Panc1 (cell line): ENCODE data around the gene TEPSIN. TPM values are rescaled to one million over a fixed set of nuclear protein-coding genes. Genes with fewer than 3 reads are reported as not detected.

Experiments
- ATAC-seq: fragments of 200-7000 bp; cut with Tn5 transposase; 2 replicates; pipeline ENCODE4 v1.9.1; 2020; ENCODE audit warnings: mild to moderate bottlenecking, moderate library complexity
- BruUV-seq: library from RNA; stranded (reverse); fragments of 400-500 nt; replicated peaks from 2 replicates; lab custom pipeline; 2021; lab: Mats Ljungman, UMichigan
- CTCF ChIA-PET: fragments of 300-600 bp; sonication (Branson Sonifier 250); formaldehyde crosslinking; loops from one replicate; lab custom pipeline; 2022; ENCODE audit warnings: antibody characterized with exemption; lab: Charles Lee
- POLR2A ChIA-PET: fragments of 300-600 bp; sonication (Branson Sonifier 250); formaldehyde crosslinking; loops from one replicate; lab custom pipeline; 2022; ENCODE audit warnings: antibody characterized with exemption; lab: Charles Lee
- DNase-seq: peaks from one replicate; pipeline ENCODE4 v3.0.0-alpha.2; 2010; ENCODE audit warnings: low read depth, low spot score
- H3K27ac ChIP-seq: 2 replicates; pipeline ENCODE4 v1.5.1; 2011; ENCODE audit warnings: mild to moderate bottlenecking, low read length, inconsistent platforms
- H3K27me3 ChIP-seq: fragments of 200-500 bp; sonication (Bioruptor generic); 2 replicates; pipeline ENCODE4 v1.6.0; 2014; ENCODE audit warnings: low read length, inconsistent platforms; ENCODE audit not compliant: control insufficient read depth, insufficient read depth
- H3K36me3 ChIP-seq: fragments of 200-500 bp; sonication (Bioruptor generic); 2 replicates; pipeline ENCODE4 v1.5.1; 2014; ENCODE audit warnings: inconsistent platforms, mild to moderate bottlenecking, low read length, moderate library complexity; ENCODE audit not compliant: control insufficient read depth, insufficient read depth
- H3K4me1 ChIP-seq: 2 replicates; pipeline ENCODE4 v1.5.1; 2011; ENCODE audit warnings: inconsistent platforms, mild to moderate bottlenecking, low read length, moderate library complexity; ENCODE audit not compliant: control insufficient read depth, insufficient read depth
- H3K4me3 ChIP-seq, 2 experiments: 2 replicates each; pipeline ENCODE4 v1.5.1; 2011 to 2012; ENCODE audit warnings: low read depth in 2 of 2, low read length in 2 of 2, mild to moderate bottlenecking in 2 of 2, inconsistent platforms in 1 of 2, moderate library complexity in 1 of 2
- H3K9me3 ChIP-seq: fragments of 200-500 bp; sonication (Bioruptor generic); 2 replicates; pipeline ENCODE4 v1.5.1; 2014; ENCODE audit warnings: low read depth, mild to moderate bottlenecking, inconsistent platforms, low read length, moderate library complexity; ENCODE audit not compliant: control insufficient read depth, insufficient read depth
- POLR2AphosphoS5 ChIP-seq: IDR thresholded peaks from 2 replicates; pipeline ENCODE4 v1.6.1; 2012; ENCODE audit warnings: mild to moderate bottlenecking, low read depth, low read length, moderate library complexity
- SIN3A ChIP-seq: IDR thresholded peaks from 2 replicates; pipeline ENCODE4 v1.6.1; 2012; ENCODE audit warnings: low read depth, mild to moderate bottlenecking, low read length, moderate library complexity, borderline replicate concordance; ENCODE audit not compliant: insufficient read depth
- TCF7L2 ChIP-seq: IDR thresholded peaks from 2 replicates; pipeline ENCODE4 v1.6.1; 2011; ENCODE audit warnings: mild to moderate bottlenecking, low read depth, low read length, inconsistent platforms
- in situ Hi-C: cut with HindIII; loops from 2 replicates; pipeline ENCODE4 v1.10.0; 2016; ENCODE audit warnings: low sequenced_read_pairs, low pct_unique_long_range_greater_than_20kb
- intact Hi-C: fragments of 100-400 bp; cut with micrococcal nuclease; formaldehyde crosslinking; loops from one replicate; pipeline ENCODE4 v1.10.0; 2022; ENCODE audit not compliant: unreplicated experiment
- total RNA-seq: library from RNA; stranded (reverse); gene quantifications from one replicate; pipeline ENCODE4 v1.2.1, GENCODE V29; 2021; ENCODE audit not compliant: unreplicated experiment
- TF ChIP-seq, protein P1 (sequence below): fragments of 450-650 bp; IDR thresholded peaks from 2 replicates; pipeline ENCODE4 v1.5.1; 2017; ENCODE audit warnings: mild to moderate bottlenecking
- TF ChIP-seq, protein P2 (sequence below), 2 experiments: IDR thresholded peaks; 2 replicates each; pipeline ENCODE4 v1.6.1; 2011 to 2012; ENCODE audit warnings: low read depth in 2 of 2, control low read depth in 1 of 2, low read length in 1 of 2, mild to moderate bottlenecking in 1 of 2, moderate library complexity in 1 of 2; ENCODE audit not compliant: insufficient read depth in 1 of 2

TEPSIN gene
- total RNA-seq, 1 experiment from 2014 or later, result 44.9 TPM

DNA sequence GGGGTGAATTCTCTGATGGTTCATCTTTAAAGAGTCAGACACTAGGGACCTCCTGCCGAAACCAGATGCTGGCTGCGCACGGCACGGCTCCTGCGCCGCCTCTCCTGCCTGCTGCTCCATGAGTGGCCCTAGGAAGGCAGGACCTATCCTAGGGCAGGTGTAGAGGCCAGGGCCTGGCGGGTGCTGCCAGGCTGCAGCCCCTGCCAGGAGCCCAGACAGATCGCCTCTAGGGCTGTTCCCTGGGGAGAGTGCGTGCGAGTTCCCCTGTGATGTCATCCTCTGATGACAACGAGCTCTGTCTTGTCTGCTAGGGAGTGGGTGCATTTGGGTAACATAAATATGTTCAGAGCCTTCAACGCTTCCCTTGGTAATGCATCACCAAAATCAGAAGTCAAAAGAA, 32.4 kb upstream of the TEPSIN start:
- intact Hi-C loops (no loop called here), in situ Hi-C loops (no loop called here)
- BruUV-seq, result no TSS peak
- ChIA-PET POLR2A (no interaction called here), CTCF (interaction anchor here (0.7 to 0.8 kb wide), 3 partner anchors 10 to 1508 kb away, joined by 3 to 7 read pairs (median 6); no protein-coding TSS in a partner anchor)
- Histone ChIP-seq H3K27ac (no peak overlapping the region), H3K4me1 (no peaks in the 10 kb centered on the region), H3K4me3 (no peak overlapping the region), H3K9me3 (no peaks in the 10 kb centered on the region), H3K36me3 (peaks cover 18% of the 10 kb centered on the region), H3K27me3 (no peaks in the 10 kb centered on the region)
- TF ChIP-seq, protein P1, sequence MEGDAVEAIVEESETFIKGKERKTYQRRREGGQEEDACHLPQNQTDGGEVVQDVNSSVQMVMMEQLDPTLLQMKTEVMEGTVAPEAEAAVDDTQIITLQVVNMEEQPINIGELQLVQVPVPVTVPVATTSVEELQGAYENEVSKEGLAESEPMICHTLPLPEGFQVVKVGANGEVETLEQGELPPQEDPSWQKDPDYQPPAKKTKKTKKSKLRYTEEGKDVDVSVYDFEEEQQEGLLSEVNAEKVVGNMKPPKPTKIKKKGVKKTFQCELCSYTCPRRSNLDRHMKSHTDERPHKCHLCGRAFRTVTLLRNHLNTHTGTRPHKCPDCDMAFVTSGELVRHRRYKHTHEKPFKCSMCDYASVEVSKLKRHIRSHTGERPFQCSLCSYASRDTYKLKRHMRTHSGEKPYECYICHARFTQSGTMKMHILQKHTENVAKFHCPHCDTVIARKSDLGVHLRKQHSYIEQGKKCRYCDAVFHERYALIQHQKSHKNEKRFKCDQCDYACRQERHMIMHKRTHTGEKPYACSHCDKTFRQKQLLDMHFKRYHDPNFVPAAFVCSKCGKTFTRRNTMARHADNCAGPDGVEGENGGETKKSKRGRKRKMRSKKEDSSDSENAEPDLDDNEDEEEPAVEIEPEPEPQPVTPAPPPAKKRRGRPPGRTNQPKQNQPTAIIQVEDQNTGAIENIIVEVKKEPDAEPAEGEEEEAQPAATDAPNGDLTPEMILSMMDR, result no peak
- TF ChIP-seq, protein P2, sequence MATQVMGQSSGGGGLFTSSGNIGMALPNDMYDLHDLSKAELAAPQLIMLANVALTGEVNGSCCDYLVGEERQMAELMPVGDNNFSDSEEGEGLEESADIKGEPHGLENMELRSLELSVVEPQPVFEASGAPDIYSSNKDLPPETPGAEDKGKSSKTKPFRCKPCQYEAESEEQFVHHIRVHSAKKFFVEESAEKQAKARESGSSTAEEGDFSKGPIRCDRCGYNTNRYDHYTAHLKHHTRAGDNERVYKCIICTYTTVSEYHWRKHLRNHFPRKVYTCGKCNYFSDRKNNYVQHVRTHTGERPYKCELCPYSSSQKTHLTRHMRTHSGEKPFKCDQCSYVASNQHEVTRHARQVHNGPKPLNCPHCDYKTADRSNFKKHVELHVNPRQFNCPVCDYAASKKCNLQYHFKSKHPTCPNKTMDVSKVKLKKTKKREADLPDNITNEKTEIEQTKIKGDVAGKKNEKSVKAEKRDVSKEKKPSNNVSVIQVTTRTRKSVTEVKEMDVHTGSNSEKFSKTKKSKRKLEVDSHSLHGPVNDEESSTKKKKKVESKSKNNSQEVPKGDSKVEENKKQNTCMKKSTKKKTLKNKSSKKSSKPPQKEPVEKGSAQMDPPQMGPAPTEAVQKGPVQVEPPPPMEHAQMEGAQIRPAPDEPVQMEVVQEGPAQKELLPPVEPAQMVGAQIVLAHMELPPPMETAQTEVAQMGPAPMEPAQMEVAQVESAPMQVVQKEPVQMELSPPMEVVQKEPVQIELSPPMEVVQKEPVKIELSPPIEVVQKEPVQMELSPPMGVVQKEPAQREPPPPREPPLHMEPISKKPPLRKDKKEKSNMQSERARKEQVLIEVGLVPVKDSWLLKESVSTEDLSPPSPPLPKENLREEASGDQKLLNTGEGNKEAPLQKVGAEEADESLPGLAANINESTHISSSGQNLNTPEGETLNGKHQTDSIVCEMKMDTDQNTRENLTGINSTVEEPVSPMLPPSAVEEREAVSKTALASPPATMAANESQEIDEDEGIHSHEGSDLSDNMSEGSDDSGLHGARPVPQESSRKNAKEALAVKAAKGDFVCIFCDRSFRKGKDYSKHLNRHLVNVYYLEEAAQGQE (IDR thresholded peaks at IDR 0.05; ENCODE audit: insufficient read depth in 1 of 2, low read depth in 2 of 2, low read length in 1 of 2), result no peak
- TF ChIP-seq TCF7L2 (no peak), SIN3A (no peak), POLR2AphosphoS5 (no peak)
- peak; percentile 15; the same call in 1 of the 2 replicates for ATAC-seq
- DNase-seq, result no peak

DNA sequence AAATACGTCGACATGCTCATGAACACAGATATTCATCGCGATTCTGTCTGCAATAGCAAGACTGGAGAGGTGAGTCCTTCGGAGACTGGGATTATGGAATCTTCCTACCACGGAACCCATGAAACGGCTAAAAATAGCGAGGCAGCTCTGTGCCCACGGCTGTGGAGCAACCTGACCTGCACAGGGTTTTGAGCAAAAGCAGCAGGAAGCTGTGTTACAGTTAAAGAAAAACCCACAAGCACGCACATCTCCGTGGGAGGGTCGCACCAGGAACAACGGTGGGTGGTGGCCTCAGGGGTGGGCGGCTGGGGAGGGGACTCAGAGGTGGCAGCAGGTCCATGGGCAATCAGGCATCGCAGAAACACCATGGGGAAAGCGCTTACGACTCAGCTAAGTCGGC, 31.4 kb upstream of the TEPSIN start:
- TF ChIP-seq TCF7L2 (no peak), POLR2AphosphoS5 (no peak), SIN3A (no peak)
- TF ChIP-seq, protein P1, result no peak
- TF ChIP-seq, protein P2 (IDR thresholded peaks at IDR 0.05; ENCODE audit: insufficient read depth in 1 of 2, low read depth in 2 of 2, low read length in 1 of 2), result no peak
- intact Hi-C loops (no loop called here), in situ Hi-C loops (no loop called here)
- Histone ChIP-seq H3K36me3 (peaks cover 18% of the 10 kb centered on the region), H3K4me3 (no peak overlapping the region), H3K4me1 (no peaks in the 10 kb centered on the region), H3K27ac (no peak overlapping the region), H3K9me3 (no peaks in the 10 kb centered on the region), H3K27me3 (no peaks in the 10 kb centered on the region)
- ATAC-seq, result no peak
- BruUV-seq, result no TSS peak
- ChIA-PET POLR2A (no interaction called here), CTCF (no interaction called here)
- DNase-seq, result no peak
